ENCODE results near the gene ADGRV1. TPM values are rescaled to one million over a fixed set of nuclear protein-coding genes. Genes with fewer than 3 reads are reported as not detected.
"Not testable (repeated sequence)": the region's sequence is repeated elsewhere in the genome, so short reads cannot be mapped to it uniquely, and the experiment has no call there.

ADGRV1 gene
- total RNA-seq, 3 donors from 2014 or later: 0.32 to 0.54 (median 0.53) TPM

- H3K4me3 Mint-ChIP-seq: no peak overlapping the region
- H3K36me3 Mint-ChIP-seq (ENCODE audit: insufficient read depth): no peaks in the 10 kb centered on the region
- no peak for DNase-seq
- no peaks in the 10 kb centered on the region for H3K9me3 Mint-ChIP-seq
- no peak for ATAC-seq
- H3K27me3 Mint-ChIP-seq (ENCODE audit: low read depth): peaks cover 2% of the 10 kb centered on the region
- no peaks in the 10 kb centered on the region for H3K4me1 Mint-ChIP-seq (ENCODE audit: low read depth)
These were observed 467.4 kb downstream of the ADGRV1 start for GRCh38 chr5:91025956-91026355.

- ATAC-seq (no peak), DNase-seq (no peak)
- Mint-ChIP-seq H3K27me3 (ENCODE audit: low read depth) (peaks cover 2% of the 10 kb centered on the region), H3K4me3 (no peak overlapping the region), H3K4me1 (ENCODE audit: low read depth) (no peaks in the 10 kb centered on the region), H3K36me3 (ENCODE audit: insufficient read depth) (no peaks in the 10 kb centered on the region), H3K9me3 (no peaks in the 10 kb centered on the region)
These were observed 467.9 kb downstream of the ADGRV1 start for GRCh38 chr5:91026466-91026865.

- H3K4me3 Mint-ChIP-seq: no peak overlapping the region
- H3K27me3 Mint-ChIP-seq (ENCODE audit: low read depth): peaks cover 2% of the 10 kb centered on the region
- DNase-seq: no peak
- no peaks in the 10 kb centered on the region for H3K36me3 Mint-ChIP-seq (ENCODE audit: insufficient read depth)
- H3K9me3 Mint-ChIP-seq: no peaks in the 10 kb centered on the region
- ATAC-seq: no peak
- H3K4me1 Mint-ChIP-seq (ENCODE audit: low read depth): no peaks in the 10 kb centered on the region
These were observed 469.0 kb downstream of the ADGRV1 start for GRCh38 chr5:91027405-91028139.

GRCh38 chr5:91028499-91028956, 469.9 kb downstream of the ADGRV1 start:
- ATAC-seq: no peak
- no peaks in the 10 kb centered on the region for H3K4me1 Mint-ChIP-seq (ENCODE audit: low read depth)
- no peaks in the 10 kb centered on the region for H3K9me3 Mint-ChIP-seq

GRCh38 chr5:91030521-91031401, 472.2 kb downstream of the ADGRV1 start:
- no peak for DNase-seq
- Mint-ChIP-seq H3K4me1 (ENCODE audit: low read depth) (no peaks in the 10 kb centered on the region), H3K4me3 (no peak overlapping the region), H3K36me3 (ENCODE audit: insufficient read depth) (no peaks in the 10 kb centered on the region), H3K9me3 (no peaks in the 10 kb centered on the region), H3K27me3 (ENCODE audit: low read depth) (peaks cover 2% of the 10 kb centered on the region)
- no peak for ATAC-seq

More at GRCh38 chr5:91028499-91028956, 469.9 kb downstream of the ADGRV1 start:
- H3K36me3 Mint-ChIP-seq (ENCODE audit: insufficient read depth): no peaks in the 10 kb centered on the region
- H3K4me3 Mint-ChIP-seq: no peak overlapping the region
- no peak for DNase-seq
- H3K27me3 Mint-ChIP-seq (ENCODE audit: low read depth): peaks cover 2% of the 10 kb centered on the region

GRCh38 chr5:91031402-91031752, 472.8 kb downstream of the ADGRV1 start:
- Mint-ChIP-seq H3K36me3 (ENCODE audit: insufficient read depth) (no peaks in the 10 kb centered on the region), H3K4me1 (ENCODE audit: low read depth) (no peaks in the 10 kb centered on the region), H3K9me3 (no peaks in the 10 kb centered on the region), H3K27me3 (ENCODE audit: low read depth) (peaks cover 2% of the 10 kb centered on the region), H3K4me3 (no peak overlapping the region)
- no peak for DNase-seq
- no peak for ATAC-seq

- Mint-ChIP-seq H3K4me3 (no peak overlapping the region), H3K9me3 (no peaks in the 10 kb centered on the region), H3K4me1 (ENCODE audit: low read depth) (no peaks in the 10 kb centered on the region), H3K27me3 (ENCODE audit: low read depth) (peaks cover under 1% of the 10 kb centered on the region), H3K36me3 (ENCODE audit: insufficient read depth) (no peaks in the 10 kb centered on the region)
- ATAC-seq (no peak), DNase-seq (no peak)
These were observed 473.5 kb downstream of the ADGRV1 start for GRCh38 chr5:91032125-91032524.

- H3K9me3 Mint-ChIP-seq: no peaks in the 10 kb centered on the region
- ATAC-seq (no peak), DNase-seq (no peak)
- no peaks in the 10 kb centered on the region for H3K36me3 Mint-ChIP-seq (ENCODE audit: insufficient read depth)
- H3K4me1 Mint-ChIP-seq (ENCODE audit: low read depth): no peaks in the 10 kb centered on the region
- H3K27me3 Mint-ChIP-seq (ENCODE audit: low read depth): no peaks in the 10 kb centered on the region
- no peak overlapping the region for H3K4me3 Mint-ChIP-seq
These were observed 474.8 kb downstream of the ADGRV1 start for GRCh38 chr5:91033370-91033769.

GRCh38 chr5:91038180-91038808, 479.7 kb downstream of the ADGRV1 start:
- Mint-ChIP-seq H3K9me3 (no peaks in the 10 kb centered on the region), H3K4me3 (no peak overlapping the region), H3K27me3 (ENCODE audit: low read depth) (peaks cover 4% of the 10 kb centered on the region), H3K4me1 (ENCODE audit: low read depth) (no peaks in the 10 kb centered on the region), H3K36me3 (ENCODE audit: insufficient read depth) (no peaks in the 10 kb centered on the region)
- ATAC-seq (no peak), DNase-seq (no peak)

- not testable (repeated sequence) for H3K36me3 Mint-ChIP-seq (ENCODE audit: insufficient read depth); ATAC-seq; H3K4me3 Mint-ChIP-seq; H3K9me3 Mint-ChIP-seq; H3K4me1 Mint-ChIP-seq (ENCODE audit: low read depth); DNase-seq; H3K27me3 Mint-ChIP-seq (ENCODE audit: low read depth)
These were observed 482.5 kb downstream of the ADGRV1 start for GRCh38 chr5:91041132-91041531.

- no peak for ATAC-seq
- no peak overlapping the region for H3K4me3 Mint-ChIP-seq
These were observed 483.8 kb downstream of the ADGRV1 start for GRCh38 chr5:91042247-91042935.

GRCh38 chr5:91042936-91043255, 484.3 kb downstream of the ADGRV1 start:
- Mint-ChIP-seq H3K36me3 (ENCODE audit: insufficient read depth) (no peaks in the 10 kb centered on the region), H3K27me3 (ENCODE audit: low read depth) (peaks cover 4% of the 10 kb centered on the region), H3K9me3 (no peaks in the 10 kb centered on the region), H3K4me3 (no peak overlapping the region), H3K4me1 (ENCODE audit: low read depth) (no peaks in the 10 kb centered on the region)
- DNase-seq (no peak), ATAC-seq (no peak)

More at GRCh38 chr5:91042247-91042935, 483.8 kb downstream of the ADGRV1 start:
- Mint-ChIP-seq H3K9me3 (no peaks in the 10 kb centered on the region), H3K27me3 (ENCODE audit: low read depth) (peaks cover 4% of the 10 kb centered on the region), H3K4me1 (ENCODE audit: low read depth) (no peaks in the 10 kb centered on the region), H3K36me3 (ENCODE audit: insufficient read depth) (no peaks in the 10 kb centered on the region)
- DNase-seq: no peak

- no peak for ATAC-seq
- H3K27me3 Mint-ChIP-seq (ENCODE audit: low read depth): no peaks in the 10 kb centered on the region
- no peak overlapping the region for H3K4me3 Mint-ChIP-seq
- H3K36me3 Mint-ChIP-seq (ENCODE audit: insufficient read depth): no peaks in the 10 kb centered on the region
- no peaks in the 10 kb centered on the region for H3K9me3 Mint-ChIP-seq
- H3K4me1 Mint-ChIP-seq (ENCODE audit: low read depth): no peaks in the 10 kb centered on the region
- DNase-seq: no peak
These were observed 489.5 kb downstream of the ADGRV1 start for GRCh38 chr5:91048073-91048472.

GRCh38 chr5:91049112-91049511, 490.5 kb downstream of the ADGRV1 start:
- no peak overlapping the region for H3K4me3 Mint-ChIP-seq
- no peaks in the 10 kb centered on the region for H3K9me3 Mint-ChIP-seq
- DNase-seq: no peak
- no peak for ATAC-seq
- peaks cover 4% of the 10 kb centered on the region for H3K27me3 Mint-ChIP-seq (ENCODE audit: low read depth)
- no peaks in the 10 kb centered on the region for H3K36me3 Mint-ChIP-seq (ENCODE audit: insufficient read depth)
- no peaks in the 10 kb centered on the region for H3K4me1 Mint-ChIP-seq (ENCODE audit: low read depth)
